NCI-H1105 treated with DMSO at 0.1 percent for 48 hours (cell line): ENCODE data around the gene ACOX1.

Experiments used
- DNase-seq: peaks from one replicate; lab custom pipeline; 2025; lab: John Stamatoyannopoulos, UW

Gene ACOX1

GRCh38 chr17:76008630-76009425 is 29.9 kb upstream of the ACOX1 start:
- no peak for DNase-seq

- no peak for DNase-seq
Measured at GRCh38 chr17:76008208-76008607, 29.2 kb upstream of the ACOX1 start.

GRCh38 chr17:76007850-76008165 is 28.8 kb upstream of the ACOX1 start:
- DNase-seq, result no peak

DNA sequence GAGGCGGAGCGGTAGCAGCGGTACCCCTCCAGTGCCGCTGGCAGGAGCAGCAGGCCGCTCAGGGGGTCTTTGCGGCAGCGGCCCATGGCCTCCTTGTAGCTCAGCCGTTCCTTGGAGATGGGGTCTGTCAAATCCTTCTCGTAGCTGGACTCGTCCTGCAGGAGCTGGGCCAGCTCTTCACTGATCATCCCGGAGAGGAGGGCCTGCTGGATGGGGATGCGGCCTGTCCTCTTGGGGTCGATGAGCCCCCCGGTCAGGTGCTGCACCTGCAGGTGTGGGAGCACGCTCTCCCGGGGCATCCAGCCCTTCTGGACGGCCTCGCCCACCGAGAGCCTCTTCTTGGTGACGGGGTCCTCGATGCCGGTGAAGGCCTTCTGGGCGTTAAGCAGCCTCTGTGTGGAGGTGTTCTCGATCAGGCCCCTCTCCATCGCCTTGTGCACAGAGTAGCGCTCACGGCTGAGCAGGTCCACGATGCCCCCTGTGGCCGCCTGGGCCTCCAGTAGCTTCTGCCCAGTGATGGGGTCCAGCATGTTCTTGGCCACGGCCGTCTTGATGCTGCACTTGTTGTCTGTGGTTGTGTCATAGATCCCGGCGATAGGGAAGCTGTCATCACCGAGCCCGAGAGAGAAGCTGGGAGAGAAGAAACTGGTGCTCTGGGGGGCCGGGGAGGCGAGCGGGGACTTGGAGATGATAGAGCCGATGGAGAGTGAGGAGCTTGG is 28.3 kb upstream of the ACOX1 start:
- no peak for DNase-seq

- DNase-seq, result peak; percentile 61
Measured at GRCh38 chr17:76005263-76006149, 26.5 kb upstream of the ACOX1 start.

DNA sequence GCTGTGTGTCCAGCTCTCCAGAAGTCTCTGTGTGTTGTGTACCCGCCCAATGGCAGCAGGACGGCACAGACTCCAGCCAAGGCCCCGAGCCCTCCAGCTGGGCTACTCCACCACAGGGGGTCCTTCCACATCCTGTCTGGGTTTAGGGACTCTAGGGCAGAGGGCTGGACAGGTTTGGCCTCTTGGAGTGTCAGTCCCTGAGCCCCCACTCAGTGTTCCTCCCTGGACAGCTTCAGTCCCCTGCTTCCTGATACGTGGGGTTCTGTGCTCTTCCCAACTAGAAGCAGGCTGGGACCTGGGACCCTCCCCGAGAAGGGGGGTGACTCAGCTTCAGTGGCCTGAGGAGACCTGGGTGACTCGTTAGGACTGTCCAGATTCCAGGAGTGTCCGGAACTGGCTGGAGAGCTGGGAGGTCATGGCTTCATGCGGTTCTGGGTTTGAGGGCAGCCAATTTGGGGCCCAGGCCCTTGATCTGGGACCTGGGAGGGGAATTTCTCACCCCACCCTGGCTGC is 25.8 kb upstream of the ACOX1 start:
- no peak for DNase-seq

DNA sequence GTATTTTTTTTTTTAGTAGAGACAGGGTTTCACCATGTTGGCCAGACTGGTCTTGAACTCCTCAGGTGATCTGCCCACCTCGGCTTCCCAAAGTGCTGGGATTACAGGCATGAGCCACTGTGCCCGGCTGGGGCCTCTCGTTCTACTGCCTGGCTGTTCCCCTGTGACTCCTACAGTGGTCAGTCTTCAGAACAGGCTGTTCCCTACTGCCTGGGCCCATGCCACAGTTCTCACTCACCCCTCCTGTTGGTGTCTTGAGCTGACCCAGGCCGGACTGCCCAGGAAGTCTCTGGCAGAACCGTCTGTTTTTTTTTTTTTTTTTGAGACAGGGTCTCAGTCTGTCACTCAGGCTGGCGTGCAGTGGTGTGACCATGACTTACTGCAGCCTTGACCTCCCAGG is 24.9 kb upstream of the ACOX1 start:
- no peak for DNase-seq

- no peak for DNase-seq
Measured at GRCh38 chr17:76002100-76002499, 23.1 kb upstream of the ACOX1 start.

- no peak for DNase-seq
Measured at GRCh38 chr17:76000755-76001521, 22.0 kb upstream of the ACOX1 start, which contains the start of gene CDK3. TSS of gene CDK3 (plus strand) at chr17:76000855. CDS start at chr17:76001426, 571 bp downstream.

DNA sequence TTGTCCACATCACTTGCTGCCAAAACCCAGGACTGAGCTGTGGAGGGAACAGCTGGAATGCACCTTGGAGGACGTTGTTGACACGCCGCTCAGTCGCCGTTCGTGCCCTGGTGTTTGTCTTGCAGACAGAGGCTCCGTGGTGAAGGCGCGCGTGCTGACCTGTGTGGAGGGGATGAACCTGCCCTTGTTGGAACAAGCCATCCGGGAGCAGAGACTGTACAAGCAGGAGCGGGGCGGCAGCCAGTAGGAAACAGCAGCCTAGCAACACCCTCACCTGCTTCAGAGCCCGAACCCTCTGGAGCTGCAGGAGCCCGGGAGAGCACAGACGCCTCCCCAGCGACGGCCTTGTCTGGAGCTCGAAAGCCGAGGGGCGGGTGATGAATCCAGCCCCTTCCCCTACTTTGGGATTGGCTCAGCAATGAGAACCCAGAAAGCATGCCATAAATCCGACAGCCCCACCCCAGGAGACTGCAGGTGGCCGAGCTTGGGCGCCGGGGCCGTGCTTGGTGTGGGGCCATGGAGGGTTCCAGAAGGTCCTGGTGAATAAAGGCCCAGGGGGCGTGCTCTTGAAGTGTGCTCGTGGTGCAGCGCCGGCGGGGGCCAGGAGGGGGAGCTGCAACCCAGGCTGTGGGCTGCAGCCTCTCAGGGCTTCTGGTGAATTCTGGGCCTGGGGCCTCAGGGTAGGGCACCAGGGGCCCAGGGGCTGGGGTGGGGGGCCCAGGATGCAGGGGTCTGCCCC is 21.2 kb upstream of the ACOX1 start:
- DNase-seq, result no peak

- no peak for DNase-seq
Measured at GRCh38 chr17:75998327-75998795, 19.4 kb upstream of the ACOX1 start.

GRCh38 chr17:75996665-75997590 is 18.0 kb upstream of the ACOX1 start:
- no peak for DNase-seq

DNA sequence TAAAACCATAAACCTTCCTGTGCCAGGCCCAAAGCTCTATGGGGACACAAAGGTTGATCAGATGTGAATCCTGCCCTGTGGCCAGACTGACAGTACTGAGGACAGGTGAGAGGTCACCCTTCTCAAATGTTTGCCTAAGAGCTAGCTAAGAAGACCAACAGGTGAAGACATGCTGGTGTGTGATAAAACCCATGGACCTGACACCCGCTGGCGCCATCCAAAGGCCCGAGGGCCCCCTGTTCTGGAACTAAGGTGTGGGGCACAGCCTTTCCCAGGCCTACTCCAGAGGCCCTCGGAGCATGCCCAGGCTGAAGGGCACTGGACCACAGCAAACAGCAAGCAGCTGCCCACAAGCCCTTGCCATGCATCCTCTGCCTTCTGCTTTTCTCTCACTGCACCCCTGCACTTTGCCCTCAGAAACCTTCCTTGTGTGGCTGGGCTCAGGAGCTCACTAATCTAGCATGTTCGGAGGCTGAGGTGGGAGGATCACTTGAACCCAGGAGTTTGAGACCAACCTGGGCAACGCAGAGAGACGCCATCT is 16.5 kb upstream of the ACOX1 start:
- DNase-seq, result no peak

GRCh38 chr17:75994802-75995370 is 15.9 kb upstream of the ACOX1 start:
- DNase-seq, result no peak

GRCh38 chr17:75991396-75991795 is 12.4 kb upstream of the ACOX1 start:
- no peak for DNase-seq

DNA sequence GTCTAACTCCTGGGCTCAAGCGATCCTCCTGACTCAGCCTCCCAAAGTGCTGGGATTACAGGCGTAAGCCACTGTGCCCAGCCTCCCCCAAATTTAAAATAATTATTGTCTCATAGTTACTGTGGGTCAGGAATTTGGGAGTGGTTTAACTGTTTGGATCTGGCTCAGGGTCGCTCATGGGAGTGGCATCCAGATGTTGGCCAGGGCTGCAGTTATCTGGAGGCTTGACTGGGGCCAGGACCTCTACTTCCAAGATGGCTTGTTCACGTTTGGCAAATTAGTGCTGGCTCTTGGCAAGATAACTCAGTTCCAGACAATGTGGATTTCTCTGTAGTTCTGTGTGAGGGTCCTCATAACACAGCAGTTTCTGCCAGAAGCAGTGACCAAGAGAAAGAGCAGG is 8.1 kb upstream of the ACOX1 start:
- DNase-seq, result no peak

- DNase-seq, result no peak
Measured at GRCh38 chr17:75985986-75986385, 7.0 kb upstream of the ACOX1 start.

DNA sequence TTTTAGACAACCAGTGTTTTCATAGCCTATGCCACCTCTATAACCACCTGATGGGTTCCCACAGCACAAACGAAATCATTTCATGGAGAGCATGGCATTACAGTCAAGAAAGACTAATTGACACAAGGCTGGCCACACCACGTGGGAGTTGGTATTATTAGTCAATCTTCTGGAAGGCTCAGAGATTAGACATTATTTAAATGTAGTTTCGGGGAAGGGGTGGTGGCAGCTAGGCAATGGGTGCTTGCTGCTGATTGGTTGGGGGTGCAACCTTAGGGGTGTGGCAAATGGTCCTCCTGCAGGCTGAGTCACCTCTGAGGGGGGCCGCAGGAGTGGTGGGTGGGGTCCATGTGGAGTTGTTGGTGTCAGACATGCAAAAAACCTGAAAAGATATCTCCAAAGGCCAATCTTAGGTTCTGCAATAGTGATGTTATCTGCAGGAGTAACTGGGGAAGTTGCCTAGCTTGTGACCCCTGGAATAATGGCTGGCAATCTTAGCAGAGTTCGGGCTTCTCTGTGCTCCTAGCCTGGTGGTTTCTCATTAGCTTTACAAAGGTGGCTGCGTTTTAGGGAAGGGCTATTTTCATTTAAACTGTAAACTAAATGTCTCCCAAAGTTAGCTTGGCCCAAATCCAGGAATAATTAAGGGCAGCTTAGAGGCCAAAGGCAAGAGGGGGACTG is 4.7 kb upstream of the ACOX1 start:
- DNase-seq, result no peak
